Endothelial cell of umbilical vein (primary cell): Measurements from ENCODE around the gene EFCAB8. TPM values are rescaled to one million over a fixed set of nuclear protein-coding genes. Genes with fewer than 3 reads are reported as not detected.

Source experiments
- BruUV-seq: library from RNA; stranded (reverse); fragments of 400-500 nt; replicated peaks from 2 replicates; lab custom pipeline; 2021; lab: Mats Ljungman, UMichigan
- CTCF ChIA-PET: fragments of 300-600, 350-600 bp; sonication (Branson Sonifier 250); formaldehyde crosslinking; loops from one replicate; lab custom pipeline; 2021; ENCODE audit warnings: antibody characterized with exemption, inconsistent platforms; lab: Charles Lee
- POLR2A ChIA-PET: fragments of 300-600, 350-600 bp; sonication (Branson Sonifier 250); formaldehyde crosslinking; loops from one replicate; lab custom pipeline; 2021; ENCODE audit warnings: antibody characterized with exemption, inconsistent platforms; lab: Charles Lee
- DNase-seq: peaks from one replicate; pipeline ENCODE4 v3.0.0-alpha.2; 2011; ENCODE audit warnings: low read depth, low spot score
- FAIRE-seq: peaks from 2 replicates; lab custom pipeline; 2011; peaks lifted over from hg19 to GRCh38; lab: Jason Lieb, UNC
- H2AFZ ChIP-seq: 2 replicates; pipeline ENCODE4 v1.6.0; 2012; ENCODE audit warnings: low read depth, low read length, control low read depth, inconsistent platforms
- H3K27ac ChIP-seq: 2 replicates; pipeline ENCODE4 v1.5.1; 2011; ENCODE audit warnings: low read depth, mild to moderate bottlenecking, control low read depth, low read length, moderate library complexity; ENCODE audit not compliant: insufficient read depth
- H3K27me3 ChIP-seq, 2 experiments: 2 replicates each; pipeline versions ENCODE4 v1.6.0 to v1.6.1; 2011; ENCODE audit warnings: low read length in 2 of 2, mixed read lengths in 1 of 2; ENCODE audit not compliant: control insufficient read depth in 2 of 2, insufficient read depth in 2 of 2
- H3K36me3 ChIP-seq, 2 experiments: 2 replicates in 1 of 2; 3 replicates in 1 of 2; pipeline ENCODE4 v1.5.1; 2011; ENCODE audit warnings: low read length in 2 of 2, mild to moderate bottlenecking in 1 of 2, moderate library complexity in 1 of 2; ENCODE audit not compliant: control insufficient read depth in 2 of 2, insufficient read depth in 2 of 2; ENCODE audit errors: extremely low read depth in 1 of 2
- H3K4me1 ChIP-seq: 3 replicates; pipeline ENCODE4 v1.5.1; 2011; ENCODE audit warnings: mild to moderate bottlenecking, low read length; ENCODE audit not compliant: control insufficient read depth, insufficient read depth; ENCODE audit errors: extremely low read depth
- H3K4me2 ChIP-seq: 2 replicates; pipeline ENCODE4 v1.6.1; 2011; ENCODE audit warnings: low read length, control low read depth, mixed read lengths; ENCODE audit not compliant: insufficient read depth
- H3K4me3 ChIP-seq, 3 experiments: fragments of 200-600 bp in 1 of 3; sonication (generic), shearing (Covaris generic) in 1 of 3; replicated peaks in 1 of 3; 2 replicates each; pipeline ENCODE4 v1.5.1; 2011 to 2016; ENCODE audit warnings: control low read depth in 3 of 3, low read length in 3 of 3, mild to moderate bottlenecking in 2 of 3, inconsistent platforms in 1 of 3, low read depth in 1 of 3, moderate library complexity in 1 of 3; ENCODE audit not compliant: insufficient read depth in 1 of 3
- H3K79me2 ChIP-seq: 2 replicates; pipeline ENCODE4 v1.6.0; 2012; ENCODE audit warnings: low read length, inconsistent platforms; ENCODE audit not compliant: control insufficient read depth, insufficient read depth
- H3K9ac ChIP-seq: replicated peaks from 2 replicates; pipeline ENCODE3; 2011; ENCODE audit warnings: low read length, control low read depth; ENCODE audit not compliant: insufficient read depth; ENCODE audit errors: extremely low read depth
- H3K9me1 ChIP-seq: replicated peaks from 3 replicates; pipeline ENCODE4 v1.6.0; 2011; ENCODE audit warnings: mild to moderate bottlenecking, low read length; ENCODE audit not compliant: control insufficient read depth, insufficient read depth; ENCODE audit errors: extremely low read depth
- H3K9me3 ChIP-seq: replicated peaks from 2 replicates; pipeline ENCODE4 v1.5.1; 2012; ENCODE audit warnings: low read length, inconsistent platforms; ENCODE audit not compliant: control insufficient read depth, insufficient read depth
- H4K20me1 ChIP-seq: replicated peaks from 2 replicates; pipeline ENCODE3; 2011; ENCODE audit warnings: mild to moderate bottlenecking, low read length; ENCODE audit not compliant: control insufficient read depth, insufficient read depth; ENCODE audit errors: extremely low read depth
- EZH2 ChIP-seq: IDR thresholded peaks from 2 replicates; pipeline ENCODE4 v1.6.1; 2012; ENCODE audit warnings: borderline replicate concordance, low read depth, mild to moderate bottlenecking, moderate library complexity, low read length, inconsistent platforms; ENCODE audit not compliant: severe bottlenecking
- FOS ChIP-seq: IDR thresholded peaks from 2 replicates; pipeline ENCODE4 v1.6.1; 2011; ENCODE audit warnings: mild to moderate bottlenecking, low read length, moderate library complexity, borderline replicate concordance; ENCODE audit not compliant: insufficient read depth
- GATA2 ChIP-seq: IDR thresholded peaks from 2 replicates; pipeline ENCODE4 v1.7.0; 2011; ENCODE audit warnings: low read depth, mild to moderate bottlenecking, moderate library complexity, mixed read lengths, low read length; ENCODE audit not compliant: insufficient read length, insufficient read depth
- JUN ChIP-seq: IDR thresholded peaks from 2 replicates; pipeline ENCODE4 v1.6.1; 2011; ENCODE audit warnings: borderline replicate concordance, low read depth; ENCODE audit not compliant: insufficient read length, insufficient read depth
- MAX ChIP-seq: IDR thresholded peaks from 2 replicates; pipeline ENCODE4 v1.6.1; 2011; ENCODE audit not compliant: insufficient read depth, insufficient read length
- MYC ChIP-seq: IDR thresholded peaks from one replicate; pipeline ENCODE4 v1.6.1; 2011; ENCODE audit warnings: mild to moderate bottlenecking, low read depth, low read length
- POLR2A ChIP-seq: IDR thresholded peaks from 2 replicates; pipeline ENCODE4 v1.6.1; 2012; ENCODE audit warnings: low read depth, mild to moderate bottlenecking, control low read depth, low read length
- POLR2AphosphoS5 ChIP-seq: IDR thresholded peaks from 2 replicates; pipeline ENCODE4 v1.6.1; 2012; ENCODE audit warnings: low read depth, mild to moderate bottlenecking, control low read depth, low read length, moderate library complexity; ENCODE audit not compliant: insufficient read depth
- dilution Hi-C: fragments of 300-500 bp; cut with MboI; formaldehyde crosslinking; loops from one replicate; pipeline ENCODE4 v1.15.0; 2019; ENCODE audit warnings: low sequenced_read_pairs; ENCODE audit not compliant: extremely low pct_ligation_motif_present
- intact Hi-C: fragments of 100-400 bp; cut with micrococcal nuclease; formaldehyde crosslinking; loops from one replicate; pipeline ENCODE4 v1.10.0; 2022
- polyA plus RNA-seq, 4 experiments: library from polyadenylated mRNA; depleted of rRNA in 3 of 4; stranded (reverse) in 3 of 4; unstranded in 1 of 4; fragments of >200 nt; gene quantifications; 2 replicates each; pipeline versions ENCODE4 v1.2.1 to v1.2.3, GENCODE V29; 2011 to 2012; ENCODE audit warnings: missing spikeins in 1 of 4
- total RNA-seq: library from RNA; stranded (reverse); gene quantifications from 2 replicates; pipeline ENCODE4 v1.2.3, GENCODE V29; 2021
- TF ChIP-seq, protein P1 (sequence below), 2 donors: IDR thresholded peaks; 1 replicate in 1 of 2; 2 replicates in 1 of 2; pipeline ENCODE4 v1.5.1; 2011; ENCODE audit warnings: low read length in 2 of 2, mild to moderate bottlenecking in 2 of 2, moderate library complexity in 2 of 2, control low read depth in 1 of 2, inconsistent platforms in 1 of 2, low read depth in 1 of 2; ENCODE audit not compliant: insufficient read depth in 1 of 2; ENCODE audit errors: extremely low read depth in 1 of 2

EFCAB8 gene
- total and polyA plus RNA-seq, 2 donors (not counting 3 experiments of a cell fraction or from before 2014, with no cell fraction given): 0.01 to 0.31 TPM

GRCh38 chr20:32918751-32919150 lies 60.0 kb downstream of the EFCAB8 start:
- no peak for FAIRE-seq
- POLR2A ChIA-PET: no interaction called here
- BruUV-seq: no TSS peak

More at GRCh38 chr20:32918751-32919150, 60.0 kb downstream of the EFCAB8 start:
- intact Hi-C loops: no loop called here
- Histone ChIP-seq H3K9me3 (no peaks in the 10 kb centered on the region), H3K9ac (no peak overlapping the region), H3K9me1 (no peaks in the 10 kb centered on the region), H3K36me3 (no peaks in the 10 kb centered on the region), H3K4me1 (no peaks in the 10 kb centered on the region), H3K4me3 (no peak overlapping the region), H3K4me2 (no peak overlapping the region), H3K27ac (no peak overlapping the region), H3K27me3 (peaks cover 0 to 6% of the 10 kb centered on the region in 2 experiments), H4K20me1 (no peaks in the 10 kb centered on the region), H3K79me2 (no peaks in the 10 kb centered on the region), H2AFZ (no peak overlapping the region)
- TF ChIP-seq GATA2: no peak
- TF ChIP-seq MAX: no peak
- TF ChIP-seq JUN: no peak
- TF ChIP-seq EZH2: no peak
- TF ChIP-seq FOS: no peak
- no peak for TF ChIP-seq POLR2AphosphoS5
- TF ChIP-seq, protein P1, sequence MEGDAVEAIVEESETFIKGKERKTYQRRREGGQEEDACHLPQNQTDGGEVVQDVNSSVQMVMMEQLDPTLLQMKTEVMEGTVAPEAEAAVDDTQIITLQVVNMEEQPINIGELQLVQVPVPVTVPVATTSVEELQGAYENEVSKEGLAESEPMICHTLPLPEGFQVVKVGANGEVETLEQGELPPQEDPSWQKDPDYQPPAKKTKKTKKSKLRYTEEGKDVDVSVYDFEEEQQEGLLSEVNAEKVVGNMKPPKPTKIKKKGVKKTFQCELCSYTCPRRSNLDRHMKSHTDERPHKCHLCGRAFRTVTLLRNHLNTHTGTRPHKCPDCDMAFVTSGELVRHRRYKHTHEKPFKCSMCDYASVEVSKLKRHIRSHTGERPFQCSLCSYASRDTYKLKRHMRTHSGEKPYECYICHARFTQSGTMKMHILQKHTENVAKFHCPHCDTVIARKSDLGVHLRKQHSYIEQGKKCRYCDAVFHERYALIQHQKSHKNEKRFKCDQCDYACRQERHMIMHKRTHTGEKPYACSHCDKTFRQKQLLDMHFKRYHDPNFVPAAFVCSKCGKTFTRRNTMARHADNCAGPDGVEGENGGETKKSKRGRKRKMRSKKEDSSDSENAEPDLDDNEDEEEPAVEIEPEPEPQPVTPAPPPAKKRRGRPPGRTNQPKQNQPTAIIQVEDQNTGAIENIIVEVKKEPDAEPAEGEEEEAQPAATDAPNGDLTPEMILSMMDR (IDR thresholded peaks at IDR 0.05; ENCODE audit: extremely low read depth in 1 of 2, insufficient read depth in 1 of 2, low read depth in 1 of 2, low read length in 2 of 2): no peak
- no peak for TF ChIP-seq POLR2A
- no peak for TF ChIP-seq MYC
- CTCF ChIA-PET: interaction anchor here (0.9 kb wide), 1 partner anchor 17 kb away, joined by 3 read pairs; no protein-coding TSS in a partner anchor
- no peak for DNase-seq
- dilution Hi-C loops: no loop called here
